ENCODE data around the gene TBC1D3B. TPM values are rescaled to one million over a fixed set of nuclear protein-coding genes. Genes with fewer than 3 reads are reported as not detected.
"Not testable (repeated sequence)": the region's sequence is repeated elsewhere in the genome, so short reads cannot be mapped to it uniquely, and the experiment has no call there.

TBC1D3B gene
- total RNA-seq (2013; cell fraction: nucleolus; rRNA removed) = 9.6 and 11.1 TPM in 2 replicates
- 1.8 and 2.7 TPM in 2 replicates for total RNA-seq (2014; rRNA removed)
- 1.6 and 2.0 TPM in 2 replicates for total RNA-seq (2014; rRNA removed; fragmentation: Illumina TruSeq; extraction: Trizol)
- 2.5 and 8.5 TPM in 2 replicates for total RNA-seq (2021)
- polyA plus RNA-seq (2011; ENCODE audit: low read depth) = not detected
- 2.0 and 2.1 TPM in 2 replicates for polyA plus RNA-seq (2011; rRNA removed)
- 1.6 and 2.6 TPM in 2 replicates for polyA plus RNA-seq (2011; cell fraction: cytosol; rRNA removed)
- polyA plus RNA-seq (2011; cell fraction: nucleus; rRNA removed) = 15.3 and 19.8 TPM in 2 replicates
- polyA plus RNA-seq (2012) = 3.0 and 5.8 TPM in 2 replicates
- polyA plus RNA-seq (2014; fragmentation: Illumina TruSeq; extraction: Trizol) = 0.93 TPM in 1 of 2 replicates, not detected in the other
- polyA plus RNA-seq (2014; fragmentation: Nextera tagmentation; extraction: Ambion mirVana) = not detected
- 3.0 and 4.8 TPM in 2 replicates for polyA plus RNA-seq (2014; rRNA removed)
- 1 to 10 TPM in 1 of 2 experiments, under 1 TPM in 1; 0.67 to 1.6 TPM for polyA plus RNA-seq (2016; fragmentation: Nextera tagmentation; extraction: Ambion mirVana)
- 0.80 TPM in 1 of 2 replicates, not detected in the other for polyA minus RNA-seq (2011; rRNA and poly(A)+ RNA removed)
- polyA minus RNA-seq (2011; cell fraction: cytosol; rRNA and poly(A)+ RNA removed) = not detected in 2 replicates
- polyA minus RNA-seq (2011; cell fraction: nucleus; rRNA and poly(A)+ RNA removed) = 1.9 and 2.3 TPM in 2 replicates
- percentile 35 among the genes with signal in this experiment for Bru-seq, nascent RNA
- percentile 48 among the genes with signal in this experiment for BruChase-seq, experiment 1, labeled RNA remaining after a 6-hour chase
- percentile 40 among the genes with signal in this experiment for BruChase-seq, experiment 2, labeled RNA remaining after a 2-hour chase
- long read RNA-seq, experiment 1 = 0 reads
- long read RNA-seq, experiment 2 = 0 reads

- in situ Hi-C loops (cut with MboI); SMC1A ChIA-PET (ENCODE audit: uncharacterized antibody, unreplicated experiment); CTCF ChIA-PET; H4K20me1 ChIP-seq (ENCODE audit: control insufficient read depth, insufficient read depth); H3K4me2 ChIP-seq (ENCODE audit: control insufficient read depth, insufficient read depth); H3K9me3 ChIP-seq (replicated peaks; ENCODE audit: control insufficient read depth, insufficient read depth, low read length); ATAC-seq; H3K27ac ChIP-seq (ENCODE audit: control insufficient read depth, insufficient read depth); BruUV-seq (replicated peaks); H2AFZ ChIP-seq (ENCODE audit: control insufficient read depth, low read depth, low read length); intact Hi-C loops (cut with micrococcal nuclease; ENCODE audit: unreplicated experiment); H3K9ac ChIP-seq (ENCODE audit: control insufficient read depth, insufficient read depth, low read length); H3K79me2 ChIP-seq (ENCODE audit: control insufficient read depth, insufficient read depth, low read length); RAD21 ChIA-PET (ENCODE audit: unreplicated experiment); H3K27me3 ChIP-seq (replicated peaks in 1 of 2; ENCODE audit: control insufficient read depth in 2 of 2, insufficient read depth in 2 of 2, low read length in 1 of 2); H3K4me3 ChIP-seq; DNase-seq (ENCODE audit: low read depth, low spot score); H3K36me3 ChIP-seq (ENCODE audit: control insufficient read depth in 2 of 2, insufficient read depth in 2 of 2, low read length in 1 of 2); H3K4me1 ChIP-seq (ENCODE audit: control insufficient read depth, insufficient read depth, low read length); FAIRE-seq; POLR2A ChIA-PET: not testable (repeated sequence)
- 0% methylated on average over 1 of the region's 11 CpGs for WGBS (ENCODE audit: insufficient coverage, insufficient replicate concordance, low lambda C conversion rate, missing lambda C conversion rate)
Measured at GRCh38 chr17:36176536-36176935, at the start of gene TBC1D3B. Gene TBC1D3B (minus strand): TSS chr17:36176636. CDS start chr17:36175050, 1,586 bp downstream.

- H3K4me2 ChIP-seq (ENCODE audit: control insufficient read depth, insufficient read depth); H3K27me3 ChIP-seq (replicated peaks in 1 of 2; ENCODE audit: control insufficient read depth in 2 of 2, insufficient read depth in 2 of 2, low read length in 1 of 2); H4K20me1 ChIP-seq (ENCODE audit: control insufficient read depth, insufficient read depth); H3K27ac ChIP-seq (ENCODE audit: control insufficient read depth, insufficient read depth); intact Hi-C loops (cut with micrococcal nuclease; ENCODE audit: unreplicated experiment); SMC1A ChIA-PET (ENCODE audit: uncharacterized antibody, unreplicated experiment); ATAC-seq; H3K36me3 ChIP-seq (ENCODE audit: control insufficient read depth in 2 of 2, insufficient read depth in 2 of 2, low read length in 1 of 2); H3K9ac ChIP-seq (ENCODE audit: control insufficient read depth, insufficient read depth, low read length); H3K4me3 ChIP-seq; BruUV-seq (replicated peaks); in situ Hi-C loops (cut with MboI); H2AFZ ChIP-seq (ENCODE audit: control insufficient read depth, low read depth, low read length); CTCF ChIA-PET; FAIRE-seq; DNase-seq (ENCODE audit: low read depth, low spot score); H3K9me3 ChIP-seq (replicated peaks; ENCODE audit: control insufficient read depth, insufficient read depth, low read length); H3K4me1 ChIP-seq (ENCODE audit: control insufficient read depth, insufficient read depth, low read length); POLR2A ChIA-PET; RAD21 ChIA-PET (ENCODE audit: unreplicated experiment); H3K79me2 ChIP-seq (ENCODE audit: control insufficient read depth, insufficient read depth, low read length): not testable (repeated sequence)
- WGBS (ENCODE audit: insufficient coverage, insufficient replicate concordance, low lambda C conversion rate, missing lambda C conversion rate) = 96% methylated on average over 6 of the region's 12 CpGs
Measured at GRCh38 chr17:36222967-36223366, 46.5 kb upstream of the TBC1D3B start.

GRCh38 chr17:36221581-36222100, 45.2 kb upstream of the TBC1D3B start:
- CTCF ChIA-PET; RAD21 ChIA-PET (ENCODE audit: unreplicated experiment); H2AFZ ChIP-seq (ENCODE audit: control insufficient read depth, low read depth, low read length); ATAC-seq; H3K36me3 ChIP-seq (ENCODE audit: control insufficient read depth in 2 of 2, insufficient read depth in 2 of 2, low read length in 1 of 2); POLR2A ChIA-PET; in situ Hi-C loops (cut with MboI); FAIRE-seq; H3K9me3 ChIP-seq (replicated peaks; ENCODE audit: control insufficient read depth, insufficient read depth, low read length); DNase-seq (ENCODE audit: low read depth, low spot score); H3K4me2 ChIP-seq (ENCODE audit: control insufficient read depth, insufficient read depth); H3K79me2 ChIP-seq (ENCODE audit: control insufficient read depth, insufficient read depth, low read length); H3K27ac ChIP-seq (ENCODE audit: control insufficient read depth, insufficient read depth); intact Hi-C loops (cut with micrococcal nuclease; ENCODE audit: unreplicated experiment); BruUV-seq (replicated peaks); H3K27me3 ChIP-seq (replicated peaks in 1 of 2; ENCODE audit: control insufficient read depth in 2 of 2, insufficient read depth in 2 of 2, low read length in 1 of 2); SMC1A ChIA-PET (ENCODE audit: uncharacterized antibody, unreplicated experiment); H4K20me1 ChIP-seq (ENCODE audit: control insufficient read depth, insufficient read depth); H3K4me3 ChIP-seq; H3K9ac ChIP-seq (ENCODE audit: control insufficient read depth, insufficient read depth, low read length); H3K4me1 ChIP-seq (ENCODE audit: control insufficient read depth, insufficient read depth, low read length): not testable (repeated sequence)
- 41% methylated on average over 4 of the region's 4 CpGs for WGBS (ENCODE audit: insufficient coverage, insufficient replicate concordance, low lambda C conversion rate, missing lambda C conversion rate)
